Adipose tissue (tissue), 3 donors: ENCODE measurements around the gene RANBP3. TPM values are rescaled to one million over a fixed set of nuclear protein-coding genes. Genes with fewer than 3 reads are reported as not detected.
"Not testable (repeated sequence)": the region's sequence is repeated elsewhere in the genome, so short reads cannot be mapped to it uniquely, and the experiment has no call there.

Experiments used
- H3K27ac ChIP-seq: one replicate; pipeline ENCODE4 v1.5.1; 2013; ENCODE audit warnings: low read depth, low read length
- WGBS, 3 donors: extraction: QIAGEN DNeasy Blood & Tissue Kit; methylation state at CpG; one replicate each; pipeline ENCODE4 v1.1.7; 2013; 5-methylcytosine and 5-hydroxymethylcytosine counted together
- polyA plus RNA-seq, 3 donors: library from polyadenylated mRNA; stranded (reverse); fragments of 200-250 nt; gene quantifications; one replicate each; pipeline ENCODE4 v1.2.3, GENCODE V29; 2013
- donor health status: healthy with polysubstance abuse.
- donor health status: Bipolar disorder and iron deficiency.
- donor health status: healthy.

The RANBP3 gene
- polyA plus RNA-seq, 3 donors: 26.3 to 34.5 (median 32.3) TPM

DNA sequence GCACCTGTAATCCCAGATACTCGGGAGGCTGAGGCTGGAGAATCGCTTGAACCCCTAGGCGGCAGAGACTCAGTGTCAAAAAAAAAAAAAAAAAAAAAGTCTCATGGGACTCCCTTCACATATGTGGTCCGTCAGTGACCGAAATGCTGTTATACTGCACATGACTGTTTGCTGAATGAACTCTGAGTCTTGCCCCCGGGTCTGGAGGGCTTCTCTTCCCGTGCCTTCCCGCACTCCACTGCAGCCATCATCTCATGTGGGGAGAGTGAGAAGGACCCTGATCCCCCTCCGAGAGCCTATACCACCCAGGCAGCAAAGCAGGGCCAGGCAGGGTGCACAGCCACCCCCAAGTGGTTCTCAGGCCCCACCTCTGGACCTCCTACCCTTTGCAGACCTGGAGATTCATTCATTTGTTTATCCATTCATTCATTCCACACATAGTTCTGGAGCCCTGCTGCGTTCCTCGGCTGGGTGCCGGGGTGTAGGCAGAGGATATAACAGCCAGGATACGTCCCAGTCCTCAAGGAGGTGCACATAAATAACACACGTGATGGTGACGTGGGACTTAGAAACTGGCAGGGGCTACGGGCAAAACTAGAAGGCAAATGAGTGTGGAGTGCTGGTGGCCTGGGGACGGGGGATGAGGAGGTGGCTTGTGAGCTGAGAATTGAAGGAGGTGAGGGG, 88.5 kb downstream of the RANBP3 start:
- H3K27ac ChIP-seq: no peak overlapping the region
- 42 to 52% (median 49%) methylated on average over 17 of the region's 17 CpGs for WGBS, 3 donors

DNA sequence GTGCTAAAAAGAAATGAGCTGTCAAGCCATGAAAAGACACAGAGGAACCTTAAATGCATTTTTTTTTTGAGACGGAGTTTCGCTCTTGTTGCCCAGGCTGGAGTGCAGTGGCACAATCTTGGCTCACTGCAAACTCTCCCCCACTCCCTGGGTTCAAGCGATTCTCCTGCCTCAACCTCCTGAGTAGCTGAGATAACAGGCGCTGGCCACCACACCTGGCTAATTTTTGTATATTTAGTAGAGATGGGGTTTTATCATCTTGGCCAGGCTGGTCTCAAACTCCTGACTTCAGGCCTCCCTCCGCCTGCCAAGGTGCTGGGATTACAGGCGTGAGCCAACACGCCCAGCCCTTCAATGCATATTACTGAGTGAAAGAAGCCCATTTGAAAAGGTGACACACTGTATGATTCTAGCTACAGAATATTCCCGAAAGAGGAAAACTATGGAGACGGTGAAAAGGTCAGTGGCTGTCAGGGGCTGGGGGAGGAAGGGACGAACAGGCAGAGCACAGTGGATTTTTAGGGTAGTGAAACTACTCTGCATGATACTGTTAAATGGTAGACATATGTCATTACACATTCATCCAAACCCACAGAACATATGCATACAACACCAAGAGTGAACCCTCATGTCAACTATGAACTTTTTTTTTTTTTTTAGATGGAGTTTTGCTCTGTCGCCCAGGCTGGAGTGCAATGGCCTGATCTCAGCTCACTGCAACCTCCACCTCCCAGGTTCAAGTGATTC, 93.7 kb downstream of the RANBP3 start:
- WGBS, 3 donors: 76 to 80% (median 78%) methylated on average over 11 of the region's 11 CpGs
- not testable (repeated sequence) for H3K27ac ChIP-seq

DNA sequence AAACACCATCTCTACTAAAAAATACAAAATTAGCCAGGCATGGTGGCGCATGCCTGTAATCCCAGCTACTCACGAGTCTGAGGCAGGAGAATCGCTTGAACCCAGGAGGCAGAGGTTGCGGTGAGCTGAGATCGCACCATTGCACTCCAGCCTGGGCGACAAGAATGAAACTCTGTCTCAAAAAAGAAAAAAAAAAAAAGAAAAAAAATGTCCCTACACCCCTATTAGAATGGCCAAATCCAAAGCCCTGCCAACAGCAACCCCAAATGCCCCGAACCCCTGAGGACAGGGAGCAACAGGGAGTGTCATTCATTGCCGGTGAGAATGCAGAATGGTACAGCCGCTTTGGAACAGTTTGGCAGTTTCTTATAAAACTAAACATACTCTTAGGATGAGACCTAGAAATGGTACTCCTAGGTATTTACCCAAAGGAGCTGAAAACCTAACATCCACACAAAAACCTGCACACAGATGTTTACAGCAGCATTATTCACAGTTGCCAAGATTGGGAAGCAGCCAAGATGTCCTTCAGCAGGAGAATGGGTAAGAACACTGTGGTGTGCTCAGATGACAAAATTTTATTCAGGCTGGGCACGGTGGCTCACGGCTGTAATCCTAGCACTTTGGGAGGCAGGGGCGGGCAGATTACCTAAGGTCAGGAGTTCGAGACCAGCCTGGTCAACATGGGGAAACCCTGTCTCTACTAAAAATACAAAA, 94.6 kb downstream of the RANBP3 start:
- WGBS, 3 donors: 69 to 81% (median 75%) methylated on average over 12 to 13 of the region's 13 CpGs
- not testable (repeated sequence) for H3K27ac ChIP-seq

DNA sequence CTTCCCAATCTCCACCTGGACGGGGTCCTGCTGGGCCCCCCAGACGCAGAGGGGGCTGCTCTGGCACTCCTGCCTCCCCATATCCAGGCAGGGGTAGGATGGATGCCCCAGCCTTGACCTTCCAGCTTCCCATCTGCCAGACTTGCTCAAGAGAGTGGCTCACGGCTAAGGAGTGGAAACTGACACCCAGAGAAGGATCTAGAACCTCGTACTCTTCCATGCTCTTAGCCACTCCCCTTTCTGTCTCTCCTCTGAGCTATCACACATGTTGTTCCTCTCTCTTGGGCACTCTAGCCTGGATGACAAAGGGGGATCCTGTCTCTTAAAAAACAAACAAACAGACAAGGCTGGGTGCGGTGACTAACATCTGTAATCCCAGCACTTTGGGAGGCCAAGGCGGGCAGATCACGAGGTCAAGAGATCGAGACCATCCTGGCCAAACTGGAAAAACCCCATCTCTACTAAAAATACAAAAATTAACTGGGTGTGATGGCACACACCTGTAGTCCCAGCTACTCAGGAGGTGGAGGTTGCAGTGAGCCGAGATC, 95.4 kb downstream of the RANBP3 start:
- WGBS, 3 donors: 56 to 69% (median 64%) methylated on average over 9 of the region's 9 CpGs
- H3K27ac ChIP-seq: no peak overlapping the region

DNA sequence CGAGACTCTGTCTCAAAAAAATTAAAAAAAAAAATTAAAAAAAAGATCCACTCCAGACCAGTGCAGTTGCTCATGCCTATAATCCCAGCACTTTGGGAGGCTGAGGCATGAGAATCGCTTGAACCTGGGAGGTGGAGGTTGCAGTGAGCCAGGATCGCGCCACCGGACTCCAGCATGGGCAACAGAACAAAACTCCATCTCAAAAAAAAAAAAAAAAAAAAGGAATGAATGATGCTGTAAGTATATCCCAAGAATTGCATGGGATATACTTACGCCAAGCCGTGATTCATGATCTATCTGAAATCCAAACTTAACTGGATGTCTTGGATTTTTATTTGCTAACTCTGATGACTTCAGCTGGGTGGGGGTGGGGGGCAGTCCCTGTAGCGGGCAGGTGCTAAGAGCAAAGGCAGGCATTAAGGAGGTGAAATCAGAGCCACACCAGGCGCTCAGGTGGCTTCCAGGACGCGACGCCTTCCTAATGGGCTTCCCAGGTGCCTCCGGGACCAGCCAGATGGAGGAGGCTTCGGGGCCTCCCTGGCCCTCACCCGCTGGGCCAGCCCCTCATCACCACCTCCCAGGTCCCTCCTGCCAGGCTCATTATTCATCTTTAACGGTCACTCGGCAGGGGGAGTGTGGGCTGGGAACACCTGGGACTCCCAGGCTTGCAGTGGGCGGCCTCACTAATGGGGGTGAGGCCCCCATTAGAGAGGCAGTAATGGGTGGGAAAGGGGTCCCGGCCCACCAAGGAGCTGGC, 96.2 kb downstream of the RANBP3 start:
- no peak overlapping the region for H3K27ac ChIP-seq
- WGBS, 3 donors: 45 to 64% (median 59%) methylated on average over 19 of the region's 19 CpGs

DNA sequence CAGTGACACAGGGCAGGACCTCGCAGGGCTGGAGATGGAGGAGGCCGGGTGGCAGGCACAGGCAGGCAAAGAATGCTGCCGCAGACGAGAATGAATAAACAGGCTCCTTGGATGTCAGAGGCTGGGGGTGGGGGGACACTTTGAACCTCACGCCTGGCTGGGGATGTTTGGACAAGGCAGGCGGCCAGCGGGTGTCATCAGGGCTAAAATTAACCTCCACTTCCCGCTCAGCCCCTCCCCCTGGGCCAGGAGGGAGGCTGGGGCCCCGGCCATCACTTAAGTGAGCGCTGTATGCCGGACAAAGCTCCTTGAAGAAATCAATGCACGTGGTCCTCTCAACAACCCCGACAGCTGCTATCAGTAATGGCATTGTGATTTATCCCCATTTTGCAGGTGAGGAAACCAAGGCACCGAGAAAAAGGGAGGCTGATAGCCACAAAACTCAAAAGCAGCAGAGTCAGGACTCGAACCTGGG, 97.3 kb downstream of the RANBP3 start:
- WGBS, 3 donors: 15 to 17% (median 15%) methylated on average over 15 of the region's 15 CpGs
- H3K27ac ChIP-seq: no peak overlapping the region

DNA sequence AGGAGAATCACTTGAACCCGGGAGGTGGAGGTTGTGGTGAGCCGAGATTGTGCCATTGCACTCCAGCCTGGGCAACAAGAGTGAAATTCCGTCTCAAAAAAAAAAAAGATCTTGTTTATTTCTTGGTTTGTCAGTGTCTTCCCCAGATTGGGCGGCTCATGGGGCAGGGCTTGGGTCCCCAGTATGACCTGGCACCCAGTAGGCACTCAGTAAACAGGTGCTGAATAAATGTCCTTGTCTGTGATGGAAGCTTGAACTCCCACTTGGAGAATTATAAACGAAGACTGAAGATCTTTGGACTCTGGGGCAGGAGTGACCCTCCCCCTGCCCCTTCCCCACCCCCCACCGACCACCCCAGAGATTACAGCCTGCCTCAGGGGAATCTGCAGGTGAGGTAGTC, 97.7 kb downstream of the RANBP3 start:
- H3K27ac ChIP-seq: no peak overlapping the region
- 41 to 43% (median 42%) methylated on average over 5 to 6 of the region's 6 CpGs for WGBS, 3 donors

DNA sequence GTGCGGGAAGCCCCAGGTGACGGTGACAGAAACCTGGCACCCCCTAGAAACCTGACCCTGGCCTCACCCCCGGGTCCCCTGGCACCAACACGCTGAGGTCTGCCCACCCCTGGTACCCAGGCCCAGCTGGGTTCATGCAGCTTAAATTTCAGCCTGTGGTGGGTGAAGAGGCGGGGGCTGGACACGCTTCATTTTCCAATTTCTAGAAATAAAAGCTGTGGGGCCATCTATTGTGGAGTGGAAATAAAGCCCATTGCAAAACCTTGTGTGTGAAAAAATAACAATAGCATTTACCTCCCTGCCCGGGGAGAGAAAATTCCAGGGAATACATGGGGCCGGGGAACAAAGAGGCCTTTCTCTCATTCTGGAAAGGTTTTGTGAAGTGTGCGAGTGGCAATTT, 100.1 kb downstream of the RANBP3 start:
- 57 to 89% (median 86%) methylated on average over 9 of the region's 9 CpGs for WGBS, 3 donors
- no peak overlapping the region for H3K27ac ChIP-seq

DNA sequence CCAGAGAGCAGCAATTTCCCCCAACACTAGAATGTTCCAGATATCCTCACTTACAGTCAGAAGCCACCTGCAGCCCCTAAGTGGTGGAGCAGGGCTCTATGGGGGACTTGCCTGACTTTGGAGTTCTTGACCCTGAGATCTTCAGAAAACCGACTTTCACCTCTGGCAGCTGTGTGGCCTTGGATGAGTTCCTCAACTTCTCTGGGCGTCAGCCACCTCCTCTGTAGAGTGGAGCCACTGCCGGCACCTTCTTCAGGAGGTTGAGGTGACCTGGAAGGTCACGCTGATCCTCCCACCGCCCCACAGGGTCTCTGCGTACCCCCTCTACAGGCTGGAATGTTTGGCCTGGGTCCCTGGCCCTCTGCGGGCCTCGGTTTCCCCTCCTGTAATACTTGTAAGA, 100.5 kb downstream of the RANBP3 start:
- 68 to 87% (median 80%) methylated on average over 8 of the region's 8 CpGs for WGBS, 3 donors
- no peak overlapping the region for H3K27ac ChIP-seq

DNA sequence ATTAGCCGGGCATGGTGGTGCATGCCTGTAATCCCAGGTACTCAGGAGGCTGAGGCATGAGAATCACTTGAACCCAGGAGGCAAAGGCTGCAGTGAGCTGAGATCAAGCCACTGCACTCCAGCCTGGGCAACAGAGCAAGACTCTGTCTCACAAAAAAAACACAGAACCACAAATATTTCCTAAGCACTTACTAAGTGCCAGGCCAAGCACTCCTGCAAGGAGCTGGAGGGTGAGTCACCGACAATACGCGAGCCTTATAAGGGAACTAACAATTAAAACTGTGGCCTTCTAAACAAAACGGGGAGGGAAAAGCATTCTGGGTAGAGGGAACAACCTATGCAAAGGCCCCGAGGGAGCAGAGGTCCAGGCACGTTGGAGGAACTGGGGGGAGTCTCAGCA, 103.4 kb downstream of the RANBP3 start:
- 74 to 88% (median 80%) methylated on average over 7 of the region's 7 CpGs for WGBS, 3 donors
- H3K27ac ChIP-seq: not testable (repeated sequence)

DNA sequence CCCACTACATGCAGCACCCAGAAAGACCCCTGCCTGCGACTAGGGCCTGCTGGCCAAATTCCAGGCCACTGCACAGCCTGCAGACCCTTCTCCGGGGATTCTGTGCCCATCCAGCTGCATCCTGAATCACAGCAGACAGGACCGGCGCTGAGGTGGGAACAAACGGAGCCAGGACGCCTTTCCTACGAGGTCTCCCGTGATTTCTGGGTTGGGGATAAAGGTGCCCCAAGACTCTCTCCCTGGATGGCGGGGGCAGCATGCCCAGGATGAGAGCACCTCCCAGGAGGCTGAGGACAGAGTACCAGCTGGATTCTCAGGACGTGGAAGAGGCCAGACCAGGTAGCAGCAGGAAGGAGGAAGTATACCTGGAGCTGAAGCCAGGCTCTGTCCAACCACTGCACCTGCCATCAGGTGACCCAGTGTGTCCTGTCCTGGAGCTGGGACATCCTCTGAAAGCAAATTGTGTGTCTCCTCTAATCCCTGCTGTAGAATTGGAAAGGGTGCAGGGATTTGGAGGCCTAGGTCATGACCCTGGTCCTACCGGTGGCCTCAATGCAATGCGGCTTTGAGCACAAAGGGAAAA, 104.2 kb downstream of the RANBP3 start:
- 86 to 96% (median 87%) methylated on average over 12 of the region's 12 CpGs for WGBS, 3 donors
- no peak overlapping the region for H3K27ac ChIP-seq

DNA sequence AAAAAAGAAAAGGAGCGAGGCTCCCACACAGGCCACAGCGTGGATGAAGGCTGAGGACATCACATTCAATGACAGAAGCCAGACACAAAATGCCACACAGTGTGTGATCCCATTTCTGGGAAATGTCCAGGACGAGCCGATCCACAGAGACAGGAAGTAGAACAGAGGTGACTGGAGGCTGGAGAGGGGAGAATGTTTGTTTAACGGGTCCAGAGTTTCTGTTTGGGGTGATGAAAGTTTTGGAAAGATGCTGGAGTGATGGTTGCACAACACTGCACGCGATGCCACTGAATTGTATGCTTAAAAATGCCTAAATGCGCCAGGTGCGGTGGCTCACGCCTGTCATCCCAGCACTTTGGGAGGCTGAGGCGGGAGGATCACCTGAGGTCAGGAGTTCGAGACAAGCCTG, 107.0 kb downstream of the RANBP3 start:
- 68 to 74% (median 70%) methylated on average over 12 of the region's 12 CpGs for WGBS, 3 donors
- no peak overlapping the region for H3K27ac ChIP-seq

DNA sequence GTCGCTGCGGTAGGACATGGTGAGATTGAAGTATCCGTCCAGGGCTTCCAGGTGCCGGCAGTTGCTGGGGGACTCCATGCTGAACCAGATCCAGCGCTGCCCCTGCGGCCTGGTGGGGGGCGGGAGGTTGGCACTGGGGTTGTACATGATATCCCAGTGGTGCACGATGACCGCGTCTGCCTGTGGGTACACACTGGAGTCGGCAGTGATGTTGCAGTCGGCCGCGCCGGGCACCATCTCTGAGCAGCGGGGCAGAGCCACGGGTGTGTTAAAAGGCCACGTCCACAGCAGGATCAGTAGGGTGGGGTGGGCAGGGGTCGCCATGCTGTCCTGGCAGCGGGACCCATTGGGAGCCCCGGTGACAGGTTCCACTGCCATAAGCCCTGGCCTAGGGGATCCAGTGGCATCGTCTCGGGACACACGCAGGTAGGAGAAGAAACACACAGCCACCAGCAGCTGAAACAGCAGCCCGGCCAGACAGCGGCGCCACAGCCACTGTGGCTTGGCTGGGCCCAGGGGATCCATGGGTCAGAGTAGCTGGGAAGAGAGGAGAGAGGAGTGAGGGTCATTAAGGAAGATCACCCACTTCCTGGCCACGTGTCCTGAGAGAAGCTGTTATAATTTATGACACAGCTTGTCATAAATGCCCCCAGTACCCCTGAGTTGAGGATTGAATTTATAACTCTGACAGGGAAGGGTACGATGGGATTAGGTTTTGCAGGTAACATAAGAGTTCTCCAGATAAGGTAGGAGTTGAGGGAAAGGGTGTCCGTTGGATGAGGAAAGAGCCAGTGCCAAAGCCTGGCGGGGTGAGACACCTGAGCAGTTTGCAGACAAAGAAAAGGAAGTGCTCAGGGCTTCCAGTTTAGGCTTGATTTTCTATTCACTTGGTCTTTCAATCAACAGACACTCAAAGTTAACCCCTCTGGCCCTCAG, 110.5 kb downstream of the RANBP3 start:
- no peak overlapping the region for H3K27ac ChIP-seq
- 82 to 85% (median 84%) methylated on average over 29 to 31 of the region's 31 CpGs for whole genome bisulfite sequencing, 3 donors
